ENCODE data around the gene S100A10. TPM values are rescaled to one million over a fixed set of nuclear protein-coding genes. Genes with fewer than 3 reads are reported as not detected.

Gene S100A10
- total and polyA plus RNA-seq, 2 experiments from 2014 or later, result 408 to 3,367 TPM

DNA sequence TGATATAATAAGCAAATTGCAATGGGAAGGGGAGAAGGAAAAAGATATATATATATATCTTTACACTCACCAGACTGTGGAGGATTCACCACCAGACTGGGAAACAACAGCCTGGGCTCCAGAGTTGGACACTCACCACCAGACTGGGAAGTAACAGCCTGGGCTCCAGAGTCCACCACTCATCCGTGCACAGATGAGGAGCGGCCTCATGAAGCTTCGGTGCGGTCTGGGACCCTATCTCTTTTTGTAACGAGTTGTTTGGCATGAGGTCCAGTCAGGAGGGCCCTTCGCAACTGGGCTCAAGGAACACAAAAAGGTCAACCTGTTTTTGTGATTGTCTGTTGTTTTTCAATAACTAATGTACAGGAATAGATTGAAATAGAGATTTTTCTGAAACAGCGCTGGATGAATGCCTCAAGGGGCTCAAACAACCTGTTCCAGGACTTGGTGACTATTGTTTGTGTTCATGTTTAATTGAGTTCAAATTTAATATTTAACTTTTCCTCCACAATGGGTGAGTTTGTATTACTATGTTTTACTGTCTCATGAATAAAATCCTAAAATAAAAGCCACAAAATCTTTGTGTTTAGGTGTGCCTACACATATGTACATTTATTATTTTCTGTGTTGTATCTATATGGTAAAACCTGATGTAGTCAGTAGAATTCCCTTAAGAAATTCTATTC is 40.1 kb downstream of the S100A10 start:
- TF ChIP-seq EZH2phosphoT487 (IDR thresholded peaks at IDR 0.05; ENCODE audit: low read depth, severe bottlenecking, unreplicated experiment) (no peak), EZH2 (IDR thresholded peaks at IDR 0.05; ENCODE audit: borderline replicate concordance) (no peak), CTCF (IDR thresholded peaks at IDR 0.05; ENCODE audit: poor library complexity) (no peak)
- Histone ChIP-seq H3K9me2 (replicated peaks; ENCODE audit: insufficient read depth) (no peaks in the 10 kb centered on the region), H2AFZ (peak overlapping the region; percentile 11), H3K9me3 (ENCODE audit: low read depth) (no peaks in the 10 kb centered on the region), H3K4me1 (ENCODE audit: insufficient read depth) (no peaks in the 10 kb centered on the region), H4K20me1 (ENCODE audit: insufficient read depth, poor library complexity, severe bottlenecking) (no peaks in the 10 kb centered on the region), H3K4me2 (peak overlapping the region; percentile 68), H3K27ac (peak overlapping the region; percentile 83), H3K27me3 (no peaks in the 10 kb centered on the region), H3K79me2 (peaks cover 14% of the 10 kb centered on the region), H3K36me3 (replicated peaks; ENCODE audit: insufficient read depth, low read depth) (no peaks in the 10 kb centered on the region), H3K4me3 (peak overlapping the region; percentile 3)
- peak; percentile 52 for DNase-seq (ENCODE audit: low spot score)
- WGBS (ENCODE audit: low lambda C conversion rate, missing lambda C conversion rate), result 34% methylated on average over 7 of the region's 7 CpGs

- no peaks in the 10 kb centered on the region for H3K9me2 ChIP-seq (replicated peaks; ENCODE audit: insufficient read depth)
- H3K4me1 ChIP-seq (ENCODE audit: insufficient read depth), result no peaks in the 10 kb centered on the region
- peak overlapping the region; percentile 68 for H3K4me2 ChIP-seq
- no peaks in the 10 kb centered on the region for H3K9me3 ChIP-seq (ENCODE audit: low read depth)
- H3K27me3 ChIP-seq, result no peaks in the 10 kb centered on the region
- TF ChIP-seq EZH2 (IDR thresholded peaks at IDR 0.05; ENCODE audit: borderline replicate concordance) (no peak), CTCF (IDR thresholded peaks at IDR 0.05; ENCODE audit: poor library complexity) (no peak), EZH2phosphoT487 (IDR thresholded peaks at IDR 0.05; ENCODE audit: low read depth, severe bottlenecking, unreplicated experiment) (no peak)
- peaks cover 14% of the 10 kb centered on the region for H3K79me2 ChIP-seq
- H2AFZ ChIP-seq, result peak overlapping the region; percentile 11
- peak overlapping the region; percentile 83 for H3K27ac ChIP-seq
- no peak overlapping the region for H3K4me3 ChIP-seq
- WGBS (ENCODE audit: low lambda C conversion rate, missing lambda C conversion rate), result 70% methylated on average over 1 of the region's 1 CpG
- H4K20me1 ChIP-seq (ENCODE audit: insufficient read depth, poor library complexity, severe bottlenecking), result no peaks in the 10 kb centered on the region
- no peak for DNase-seq (ENCODE audit: low spot score)
- no peaks in the 10 kb centered on the region for H3K36me3 ChIP-seq (replicated peaks; ENCODE audit: insufficient read depth, low read depth)
Observed at GRCh38 chr1:151952811-151953210, 40.8 kb downstream of the S100A10 start.

DNA sequence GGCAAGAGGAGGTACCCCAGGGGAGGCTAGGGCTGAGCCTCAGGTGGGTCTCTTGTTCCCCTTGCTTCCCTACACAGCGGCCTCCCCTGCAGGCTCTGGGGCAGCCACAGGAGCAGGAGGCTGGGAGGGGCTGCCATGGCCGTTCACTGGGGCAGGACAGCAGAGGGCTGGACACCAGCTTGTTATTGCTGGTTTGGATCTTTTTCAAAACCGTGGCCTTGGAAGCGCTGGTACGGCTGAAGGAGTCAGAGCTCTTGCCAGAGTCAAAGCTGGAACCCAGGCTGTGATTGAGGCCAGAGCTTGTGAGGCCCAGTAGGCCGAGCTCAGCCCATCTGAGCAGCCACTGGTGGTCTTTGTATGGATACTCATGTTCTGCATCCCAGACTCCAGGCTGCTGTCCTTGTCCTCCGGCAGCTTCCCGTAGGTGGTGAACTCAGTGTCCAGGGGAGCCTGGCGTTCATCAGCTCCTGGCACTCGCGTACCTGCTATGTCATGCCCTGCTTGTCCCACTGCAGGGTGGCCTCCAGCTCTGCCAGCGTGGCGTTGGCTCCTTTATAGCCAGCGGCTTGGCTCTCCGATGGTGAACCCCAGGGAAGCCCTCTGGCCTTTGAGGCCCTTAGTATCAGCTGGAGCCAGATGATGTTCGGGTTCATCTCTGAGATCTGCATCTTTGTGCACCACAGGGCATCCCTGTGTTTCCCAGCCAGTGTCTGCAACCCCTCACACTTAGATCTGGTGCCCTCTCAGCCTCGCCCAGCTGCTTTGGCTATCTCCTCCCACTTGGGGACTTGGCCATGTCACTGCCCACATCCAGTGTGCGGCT is 44.1 kb downstream of the S100A10 start:
- H2AFZ ChIP-seq, result no peak overlapping the region
- no peak overlapping the region for H3K4me3 ChIP-seq
- H3K27ac ChIP-seq, result no peak overlapping the region
- no peaks in the 10 kb centered on the region for H3K36me3 ChIP-seq (replicated peaks; ENCODE audit: insufficient read depth, low read depth)
- no peaks in the 10 kb centered on the region for H3K9me3 ChIP-seq (ENCODE audit: low read depth)
- no peak for DNase-seq (ENCODE audit: low spot score)
- H3K79me2 ChIP-seq, result peaks cover 10% of the 10 kb centered on the region
- no peaks in the 10 kb centered on the region for H4K20me1 ChIP-seq (ENCODE audit: insufficient read depth, poor library complexity, severe bottlenecking)
- no peak for TF ChIP-seq EZH2 (IDR thresholded peaks at IDR 0.05; ENCODE audit: borderline replicate concordance)
- TF ChIP-seq CTCF (IDR thresholded peaks at IDR 0.05; ENCODE audit: poor library complexity), result no peak
- no peak for TF ChIP-seq EZH2phosphoT487 (IDR thresholded peaks at IDR 0.05; ENCODE audit: low read depth, severe bottlenecking, unreplicated experiment)
- H3K9me2 ChIP-seq (replicated peaks; ENCODE audit: insufficient read depth), result no peaks in the 10 kb centered on the region
- H3K27me3 ChIP-seq, result no peaks in the 10 kb centered on the region
- H3K4me2 ChIP-seq, result no peak overlapping the region
- WGBS (ENCODE audit: low lambda C conversion rate, missing lambda C conversion rate), result 97% methylated on average over 18 of the region's 18 CpGs
- H3K4me1 ChIP-seq (ENCODE audit: insufficient read depth), result peaks cover 10% of the 10 kb centered on the region

Data from hepatocyte (in vitro differentiated cells).